ENCODE measurements around the gene SPON1.

DNA sequence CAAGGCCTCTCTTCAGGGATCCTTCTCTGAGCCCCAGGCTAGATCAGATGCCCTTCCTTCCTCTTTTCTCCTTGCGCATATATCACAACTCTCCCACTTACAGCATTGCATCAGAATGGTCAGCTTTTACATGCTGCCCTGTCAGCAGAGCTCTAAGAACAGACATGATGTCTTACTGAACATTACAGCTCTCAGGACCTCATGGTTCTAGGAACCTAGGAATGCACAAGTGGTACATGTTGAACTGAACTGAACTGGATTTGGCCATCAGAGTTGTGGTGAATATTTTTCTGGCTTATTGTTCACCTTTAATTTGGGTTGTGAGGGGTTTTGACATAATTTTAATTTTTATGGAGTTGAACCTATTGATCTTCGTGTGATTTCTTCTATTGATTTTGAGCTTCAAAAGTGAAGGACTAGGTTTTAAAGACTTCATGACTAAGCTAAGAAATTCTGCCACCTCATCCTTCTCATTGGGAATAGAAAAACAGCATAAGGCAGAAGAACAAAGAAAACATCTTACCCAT is 37.7 kb upstream of the SPON1 start:
- TF ChIP-seq, protein P1, sequence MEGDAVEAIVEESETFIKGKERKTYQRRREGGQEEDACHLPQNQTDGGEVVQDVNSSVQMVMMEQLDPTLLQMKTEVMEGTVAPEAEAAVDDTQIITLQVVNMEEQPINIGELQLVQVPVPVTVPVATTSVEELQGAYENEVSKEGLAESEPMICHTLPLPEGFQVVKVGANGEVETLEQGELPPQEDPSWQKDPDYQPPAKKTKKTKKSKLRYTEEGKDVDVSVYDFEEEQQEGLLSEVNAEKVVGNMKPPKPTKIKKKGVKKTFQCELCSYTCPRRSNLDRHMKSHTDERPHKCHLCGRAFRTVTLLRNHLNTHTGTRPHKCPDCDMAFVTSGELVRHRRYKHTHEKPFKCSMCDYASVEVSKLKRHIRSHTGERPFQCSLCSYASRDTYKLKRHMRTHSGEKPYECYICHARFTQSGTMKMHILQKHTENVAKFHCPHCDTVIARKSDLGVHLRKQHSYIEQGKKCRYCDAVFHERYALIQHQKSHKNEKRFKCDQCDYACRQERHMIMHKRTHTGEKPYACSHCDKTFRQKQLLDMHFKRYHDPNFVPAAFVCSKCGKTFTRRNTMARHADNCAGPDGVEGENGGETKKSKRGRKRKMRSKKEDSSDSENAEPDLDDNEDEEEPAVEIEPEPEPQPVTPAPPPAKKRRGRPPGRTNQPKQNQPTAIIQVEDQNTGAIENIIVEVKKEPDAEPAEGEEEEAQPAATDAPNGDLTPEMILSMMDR (IDR thresholded peaks at IDR 0.05): no peak
- TF ChIP-seq POLR2A (IDR thresholded peaks at IDR 0.05): no peak
